GM04504 (cell line): ENCODE measurements around the gene PHF21B.
"Not testable (repeated sequence)": the region's sequence is repeated elsewhere in the genome, so short reads cannot be mapped to it uniquely, and the experiment has no call there.

ENCODE experiments used
- DNase-seq: peaks from one replicate; pipeline ENCODE4 v3.0.0-alpha.2; 2012; ENCODE audit warnings: low read depth

PHF21B gene

DNA sequence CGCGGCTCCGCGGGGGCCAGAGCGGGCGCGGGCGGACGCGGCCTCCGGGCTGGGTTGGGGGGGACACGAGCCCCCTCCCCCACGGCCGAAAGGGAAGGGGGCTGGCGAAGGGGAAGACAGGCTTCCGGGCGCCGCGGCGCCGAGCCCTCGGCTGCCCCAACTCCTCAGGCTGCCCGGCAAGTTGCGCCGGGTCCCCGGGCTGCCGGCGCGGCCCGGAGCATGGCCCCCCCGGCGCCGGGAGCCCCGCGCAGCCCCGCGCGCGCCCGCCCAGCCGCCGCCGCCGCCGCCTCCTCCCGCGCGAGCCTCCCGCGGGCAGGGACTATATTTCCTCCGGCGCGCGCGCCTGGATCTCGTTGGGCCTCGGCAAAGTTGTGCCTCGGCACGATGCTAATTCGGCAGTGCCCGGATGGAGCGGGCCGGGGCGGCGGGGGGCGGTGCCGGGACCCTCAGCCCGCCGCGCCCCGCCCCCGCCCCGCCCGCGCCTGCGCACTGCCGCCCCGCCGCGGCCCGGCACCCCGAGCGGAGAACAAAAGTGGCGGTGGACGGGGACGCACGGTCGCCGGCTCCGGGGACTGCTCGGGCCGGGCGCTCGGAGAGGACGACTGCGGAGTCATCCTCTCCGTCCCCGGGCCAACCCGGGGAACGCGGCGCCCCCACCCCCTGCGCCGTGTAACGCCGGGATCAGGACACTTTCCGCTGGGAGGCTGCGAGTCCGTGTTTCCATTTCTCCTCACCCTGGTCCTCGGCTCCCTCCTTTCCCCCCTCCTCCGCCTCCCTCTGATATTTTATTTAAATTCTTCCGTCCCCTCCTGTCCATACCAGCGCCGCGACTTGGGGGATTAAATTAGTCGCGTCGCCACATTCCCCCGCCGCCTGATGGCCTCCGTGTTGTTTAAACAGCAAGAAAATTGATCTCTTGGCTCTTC, at the start of gene PHF21B:
Gene PHF21B, minus strand, starts transcription at position 400 of the 926 bp plus-strand sequence. CDS start 456 bp downstream, outside the sequence.
- no peak for DNase-seq

DNA sequence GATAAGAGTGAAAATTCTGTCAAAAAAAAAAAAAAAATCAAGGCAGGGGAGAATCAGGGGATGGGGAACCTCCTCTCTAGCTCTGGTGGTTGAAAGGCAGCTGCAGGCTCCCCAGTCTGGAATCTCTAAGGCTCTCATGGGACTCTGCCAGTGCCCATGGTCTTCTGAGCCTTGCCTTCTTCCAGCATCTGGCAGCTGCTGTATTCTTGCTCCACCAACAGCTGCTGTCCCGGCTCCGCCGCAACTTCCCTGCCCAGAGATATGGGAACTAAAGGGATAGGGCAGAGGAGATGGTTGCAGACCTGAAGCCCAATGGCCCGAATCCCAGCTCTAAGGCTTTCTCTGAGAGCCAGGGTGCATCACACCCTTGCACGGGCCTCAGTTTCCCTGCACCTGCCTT, 49.5 kb upstream of the PHF21B start:
- DNase-seq: no peak

DNA sequence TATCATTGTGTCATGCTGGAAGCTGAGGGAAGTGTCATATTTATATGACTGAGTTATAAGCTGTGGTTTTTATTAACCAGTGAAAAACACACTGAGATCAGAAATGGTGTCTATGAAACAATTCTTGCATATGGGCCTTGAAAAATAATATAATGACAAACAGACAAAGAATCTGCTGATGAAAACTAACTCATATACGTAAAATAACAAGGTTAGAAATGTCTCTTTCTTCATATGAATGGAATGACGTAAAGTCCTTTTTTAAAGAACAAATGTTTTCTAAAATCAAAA, 48.8 kb upstream of the PHF21B start:
- DNase-seq: no peak

DNA sequence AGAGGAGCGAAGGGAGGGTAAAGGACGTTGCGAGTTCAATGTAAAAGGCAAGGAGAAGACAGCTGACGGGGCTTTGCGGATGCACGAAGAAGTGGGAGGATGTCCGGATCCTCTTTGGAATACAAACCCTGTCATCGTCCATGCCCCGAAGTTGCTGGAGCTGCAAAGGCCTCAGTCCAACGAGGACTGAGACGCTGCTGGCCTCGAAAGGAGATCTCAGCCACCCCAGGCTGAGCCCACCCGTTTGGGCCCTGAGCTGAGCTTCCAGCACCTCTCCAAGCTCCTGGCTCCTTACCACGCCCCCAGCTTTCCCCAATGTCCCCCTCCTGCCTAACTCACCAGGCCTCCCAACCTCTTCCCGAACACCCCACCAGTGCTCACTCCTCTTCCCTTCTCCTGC, 46.1 kb upstream of the PHF21B start:
- DNase-seq: no peak

DNA sequence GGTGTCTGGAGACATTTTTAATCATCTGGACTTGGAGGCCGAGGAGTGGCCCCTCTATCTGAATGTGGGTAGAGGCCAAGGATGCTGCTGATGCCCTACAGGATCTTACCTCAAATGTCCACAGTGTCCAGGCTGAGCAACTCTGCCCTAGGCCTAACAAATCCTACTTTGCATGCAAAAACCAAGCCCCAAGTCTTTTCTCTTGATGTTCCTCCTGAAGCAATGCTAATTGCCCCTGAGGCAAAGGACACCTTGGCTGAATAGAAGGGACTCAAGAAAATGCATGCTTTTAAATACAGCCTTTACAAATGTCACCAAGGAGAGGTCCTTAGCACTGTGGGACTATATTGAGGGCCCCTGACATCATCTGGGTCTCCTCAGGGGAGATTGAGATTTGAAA, 43.8 kb upstream of the PHF21B start:
- no peak for DNase-seq

DNA sequence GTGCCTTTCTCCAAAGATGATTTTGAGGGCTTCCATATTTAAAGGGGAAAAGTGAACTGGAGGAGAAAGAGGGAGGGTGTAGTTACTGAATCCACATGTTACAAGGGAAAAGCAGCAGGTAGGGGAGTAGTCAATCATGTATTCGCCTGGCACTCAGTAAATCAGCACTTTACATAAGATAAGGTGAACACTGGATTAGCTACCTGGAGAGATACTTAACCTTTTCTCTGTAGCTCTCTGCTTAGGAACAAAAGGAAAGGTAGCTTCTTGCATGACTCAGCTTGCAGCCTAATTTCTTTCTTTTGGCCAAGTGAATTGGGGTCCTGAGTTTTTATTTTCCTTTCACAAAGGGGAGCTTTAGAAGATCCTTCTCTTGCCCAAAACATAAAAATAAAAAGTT, 43.3 kb upstream of the PHF21B start:
- no peak for DNase-seq

DNA sequence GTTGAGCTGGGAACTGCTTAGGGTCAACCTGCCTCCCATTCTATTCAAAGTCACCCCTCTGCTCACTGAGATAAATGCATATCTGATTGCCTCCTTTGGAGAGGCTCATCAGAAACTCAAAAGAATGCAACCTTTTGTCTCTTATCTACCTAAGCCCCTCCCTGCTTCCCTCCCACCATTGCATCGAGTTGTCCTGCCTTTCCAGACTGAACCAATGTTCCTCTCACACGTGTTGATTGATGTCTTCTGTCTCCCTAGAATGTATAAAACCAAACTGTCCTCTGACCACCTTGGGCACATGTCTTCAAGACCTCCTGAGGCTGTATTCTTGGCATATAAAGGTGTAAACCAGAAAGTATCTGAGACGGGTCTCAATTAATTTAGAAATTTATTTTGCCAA, 42.9 kb upstream of the PHF21B start:
- DNase-seq: not testable (repeated sequence)

DNA sequence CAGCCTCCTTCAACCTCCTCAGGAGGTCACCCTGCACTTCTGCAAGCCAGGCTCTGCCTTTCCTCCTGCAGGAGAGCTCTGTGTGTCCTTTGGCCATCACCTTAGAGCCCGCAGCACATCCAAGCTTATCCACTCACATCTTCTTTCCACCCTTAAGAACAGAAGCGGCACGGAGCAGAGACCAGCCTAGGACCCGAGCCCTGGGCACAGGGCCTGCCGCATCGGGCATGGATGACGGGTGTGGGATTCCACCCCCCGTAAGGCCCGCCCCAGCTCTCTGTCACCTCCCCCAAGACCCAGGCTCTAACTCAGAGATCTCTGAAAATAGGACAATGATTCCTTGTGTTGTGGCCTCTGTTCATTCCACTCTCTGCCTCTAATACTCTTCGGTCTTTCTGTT, 42.1 kb upstream of the PHF21B start:
- DNase-seq: no peak

DNA sequence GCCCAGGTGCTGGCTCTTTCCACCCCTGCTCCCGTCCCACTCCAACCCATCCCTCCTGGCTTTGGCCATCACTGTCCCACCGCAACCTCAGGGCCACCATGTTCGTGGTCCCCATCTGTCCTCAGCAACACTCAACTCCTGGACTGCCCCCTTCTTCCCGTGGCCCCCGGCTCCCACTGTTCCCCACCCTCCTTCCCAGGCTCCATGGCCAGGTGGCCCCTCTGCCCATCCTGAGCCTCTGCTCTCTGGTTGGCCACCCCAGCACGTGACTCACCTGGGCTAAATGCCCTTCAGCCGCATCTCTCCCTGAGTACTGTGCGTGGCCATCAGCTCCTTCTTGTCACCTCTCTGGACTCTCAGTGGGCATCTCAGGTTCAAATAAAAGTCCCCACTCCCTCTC, 41.6 kb upstream of the PHF21B start:
- no peak for DNase-seq

DNA sequence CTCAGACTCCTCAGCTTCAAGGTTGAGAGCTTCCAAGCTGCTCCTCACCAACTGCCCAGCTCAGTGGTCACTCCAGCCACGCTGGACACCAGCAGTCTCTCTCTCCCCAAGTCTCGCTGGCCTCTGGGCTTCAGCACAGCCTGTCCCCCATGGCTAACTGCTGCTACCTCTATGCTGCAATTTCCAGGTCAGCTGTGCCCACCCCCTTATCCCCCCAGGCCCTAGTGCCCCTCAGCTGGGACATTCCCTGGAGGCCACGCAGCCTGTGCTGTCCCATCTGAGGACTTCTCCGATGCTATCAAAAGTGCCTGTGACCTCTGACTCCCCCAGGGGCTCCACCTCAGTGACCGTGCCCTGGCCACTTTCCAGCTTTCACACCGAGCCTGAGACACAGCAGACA, 37.5 kb upstream of the PHF21B start:
- DNase-seq: no peak

DNA sequence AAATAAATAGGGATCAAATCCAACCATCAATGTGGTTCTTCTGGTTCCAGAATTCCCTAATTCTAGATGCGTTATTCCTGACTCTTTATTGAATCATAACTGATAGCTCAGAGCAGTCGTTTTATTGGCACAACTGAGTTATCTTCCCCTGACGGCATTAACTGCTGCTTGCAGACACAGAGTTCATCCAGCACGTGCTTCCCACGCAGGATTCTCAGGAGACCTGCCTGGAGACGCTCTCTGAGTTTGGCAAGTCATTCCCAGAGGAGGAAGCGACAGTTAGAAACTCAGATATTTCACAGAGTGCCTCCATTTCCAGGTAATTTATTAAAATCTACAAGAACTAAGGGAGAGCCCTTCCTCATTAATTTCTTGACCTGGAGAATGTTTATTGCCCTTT, 35.4 kb upstream of the PHF21B start:
- no peak for DNase-seq

DNA sequence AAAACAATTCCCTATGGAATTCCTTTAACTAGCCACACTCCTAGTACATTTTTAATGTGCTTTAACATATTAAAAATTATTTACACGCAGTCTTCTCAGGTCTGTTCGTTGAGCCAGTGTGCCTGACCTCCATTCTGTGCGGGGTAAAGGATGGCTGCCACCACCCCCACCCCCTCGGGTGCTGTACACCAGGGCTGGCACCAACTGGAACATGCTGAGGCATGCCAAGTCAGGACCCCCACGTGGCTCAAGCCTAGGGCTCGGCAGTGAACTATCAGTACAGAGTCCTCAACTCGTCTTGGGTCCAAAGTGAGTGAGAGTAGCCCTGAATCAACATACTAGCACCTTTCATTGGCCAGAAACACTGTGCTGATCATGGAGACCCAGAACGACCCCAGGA, 32.5 kb upstream of the PHF21B start:
- no peak for DNase-seq

DNA sequence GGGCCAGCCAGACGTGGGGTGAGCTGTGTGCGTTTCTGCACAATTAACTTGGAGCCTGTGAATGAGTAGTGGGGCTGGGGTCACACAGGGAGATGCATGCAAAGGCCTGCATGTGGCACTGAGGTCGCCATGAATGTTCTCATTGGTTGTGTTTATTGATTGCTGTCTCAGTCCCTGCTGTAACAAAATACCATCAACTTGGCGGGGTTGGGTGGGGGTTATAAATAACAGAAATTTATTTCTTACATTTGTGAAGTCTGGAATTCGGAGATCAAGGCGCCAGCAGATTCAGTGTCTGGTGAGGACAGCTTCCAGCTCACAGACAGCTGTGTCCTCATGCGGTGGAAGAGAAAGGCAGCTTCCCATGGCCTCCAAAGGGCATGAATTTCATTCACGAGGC, 29.3 kb upstream of the PHF21B start:
- no peak for DNase-seq

DNA sequence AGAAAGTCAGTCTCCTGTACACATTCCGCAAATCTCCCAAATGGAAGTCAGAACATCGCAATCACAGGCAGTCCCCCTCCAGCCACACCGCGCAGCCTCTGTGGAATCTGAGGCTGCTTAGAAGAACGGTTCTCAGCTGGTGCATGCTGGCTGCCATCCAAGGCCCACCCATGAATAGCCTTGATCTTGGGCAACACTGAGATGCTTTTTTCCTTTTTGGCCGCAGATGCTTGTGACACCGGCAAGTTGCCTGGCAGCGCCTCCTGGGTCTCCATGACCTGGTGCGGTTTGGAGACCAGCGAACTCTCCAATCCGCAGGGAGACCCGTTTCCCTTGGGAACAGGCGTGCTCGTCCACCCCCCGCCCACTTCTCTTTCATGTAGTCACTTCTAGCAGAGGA, 26.3 kb upstream of the PHF21B start:
- DNase-seq: no peak

DNA sequence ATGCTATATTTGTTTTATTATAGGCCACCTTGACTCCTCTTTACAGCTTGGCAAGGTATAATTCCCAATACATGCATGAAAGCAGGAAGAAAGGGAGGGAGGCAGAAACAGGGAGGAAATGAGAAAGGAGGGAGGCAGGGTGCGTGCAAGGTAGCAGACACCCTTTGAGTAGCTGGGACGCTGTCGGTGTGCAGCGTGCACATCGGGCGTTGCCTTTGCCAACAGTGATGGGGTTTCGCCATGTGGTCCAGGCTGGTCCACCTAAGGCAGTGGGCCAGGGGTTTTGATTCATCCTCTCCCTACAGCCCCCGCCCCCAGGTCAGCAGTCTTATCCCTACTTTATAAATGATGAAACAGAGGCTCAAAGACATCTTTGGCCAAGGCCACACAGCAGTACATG, 25.0 kb upstream of the PHF21B start:
- DNase-seq: no peak

DNA sequence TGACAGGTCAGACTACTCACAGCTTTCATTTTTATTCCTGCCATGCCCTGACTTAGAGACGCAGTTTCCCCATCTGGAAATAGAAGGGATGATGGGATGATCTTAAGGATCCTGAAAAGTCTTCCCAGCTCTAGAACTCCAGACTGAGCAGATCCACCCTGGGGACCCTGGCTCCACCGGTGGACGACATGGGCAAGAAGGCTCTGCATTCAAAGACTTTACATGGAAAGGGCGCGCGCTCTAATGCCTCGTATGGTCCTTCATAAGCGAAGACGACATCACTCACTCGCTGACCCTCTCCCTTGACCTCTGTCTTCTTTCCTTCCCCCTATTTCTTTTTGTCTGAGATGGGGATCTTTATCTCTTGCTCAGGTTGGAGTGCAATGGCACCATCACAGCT, 24.4 kb upstream of the PHF21B start:
- DNase-seq: no peak

DNA sequence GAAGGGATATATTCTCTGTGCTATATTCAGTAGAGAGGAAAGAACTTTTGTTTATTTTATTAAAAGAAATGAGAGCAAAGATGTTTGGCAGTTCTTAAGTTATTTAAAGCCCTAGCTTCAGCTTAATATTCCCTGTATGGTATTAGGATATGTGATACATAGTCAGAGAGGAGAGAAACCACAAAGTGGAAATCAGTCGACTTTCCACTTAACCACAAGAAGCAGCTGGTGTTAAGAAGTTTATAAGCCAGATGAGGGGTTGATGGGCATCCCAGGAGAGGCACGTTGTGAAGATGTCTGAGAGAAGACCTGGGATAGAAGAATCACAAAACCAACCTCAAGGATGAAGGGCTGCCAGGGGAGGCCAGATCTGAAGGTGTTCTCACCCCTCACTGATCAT, 23.3 kb upstream of the PHF21B start:
- no peak for DNase-seq

DNA sequence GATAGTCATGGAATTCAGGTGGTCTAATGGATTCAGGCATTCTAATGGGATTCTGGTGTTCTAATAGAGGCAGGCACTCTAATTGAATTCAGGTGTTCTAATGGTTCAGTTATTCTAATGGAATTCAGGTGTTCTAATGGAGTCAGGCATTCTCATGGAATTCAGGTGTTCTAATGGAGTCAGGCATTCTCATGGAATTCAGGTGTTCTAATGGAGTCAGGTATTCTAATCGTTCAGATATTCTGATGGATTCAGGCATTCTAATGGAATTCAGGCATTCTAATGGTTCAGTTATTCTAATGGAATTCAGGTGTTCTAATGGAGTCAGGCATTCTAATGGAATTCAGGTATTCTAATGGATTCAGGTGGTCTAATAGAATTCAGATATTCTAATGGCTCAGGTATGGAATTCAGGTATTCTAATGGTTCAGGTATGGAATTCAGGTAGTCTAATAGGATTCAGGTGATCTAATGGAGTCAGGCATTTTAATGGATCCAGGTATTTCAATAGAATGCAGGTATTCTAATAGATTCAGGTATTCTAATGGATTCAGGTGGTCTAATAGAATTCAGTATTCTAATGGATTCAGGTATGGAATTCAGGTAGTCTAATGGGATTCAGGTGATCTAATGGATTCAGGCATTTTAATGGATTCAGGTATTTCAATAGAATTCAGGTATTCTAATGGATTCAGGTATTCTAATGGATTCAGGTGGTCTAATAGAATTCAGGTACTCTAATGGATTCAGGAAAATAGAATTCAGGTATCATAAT, 22.0 kb upstream of the PHF21B start:
- DNase-seq: no peak

DNA sequence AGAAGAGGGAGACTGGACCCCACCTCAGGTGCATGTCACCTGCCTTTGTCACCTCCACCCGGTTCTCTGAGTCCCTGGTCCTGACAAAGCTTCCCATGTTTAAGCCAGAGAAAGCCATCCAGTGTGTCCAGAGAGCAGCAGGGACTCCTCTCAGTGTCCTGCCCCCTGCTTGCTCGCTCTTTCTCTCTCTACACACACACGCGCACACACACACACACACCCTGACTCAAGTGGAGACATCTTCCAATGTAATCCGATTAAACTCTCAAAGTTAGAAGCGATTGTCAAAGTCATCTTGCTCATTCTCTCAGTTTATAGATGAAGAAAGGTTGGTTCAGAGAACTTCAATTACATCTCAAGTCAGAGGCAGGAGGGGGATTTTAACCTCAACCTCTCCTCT, 19.7 kb upstream of the PHF21B start:
- DNase-seq: no peak

DNA sequence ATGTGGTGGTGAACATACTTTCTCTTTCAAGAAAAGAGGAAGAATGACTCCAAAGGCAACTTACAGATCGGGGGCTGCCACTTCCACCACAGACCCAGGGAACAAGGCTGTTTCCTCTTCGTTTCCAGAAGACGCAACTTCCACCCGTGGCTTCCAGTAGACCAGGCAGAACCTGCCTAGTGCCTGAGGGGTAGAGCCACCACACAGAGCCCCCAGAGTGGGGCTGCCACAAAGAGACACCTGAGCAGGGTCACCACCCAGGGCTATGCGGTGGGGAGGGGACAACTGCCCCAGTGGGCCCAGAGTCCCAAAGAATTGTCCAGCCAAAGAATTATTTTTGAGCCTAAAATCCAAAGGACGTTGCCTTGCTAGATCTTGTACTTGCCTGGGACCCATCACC, 16.7 kb upstream of the PHF21B start:
- DNase-seq: no peak

DNA sequence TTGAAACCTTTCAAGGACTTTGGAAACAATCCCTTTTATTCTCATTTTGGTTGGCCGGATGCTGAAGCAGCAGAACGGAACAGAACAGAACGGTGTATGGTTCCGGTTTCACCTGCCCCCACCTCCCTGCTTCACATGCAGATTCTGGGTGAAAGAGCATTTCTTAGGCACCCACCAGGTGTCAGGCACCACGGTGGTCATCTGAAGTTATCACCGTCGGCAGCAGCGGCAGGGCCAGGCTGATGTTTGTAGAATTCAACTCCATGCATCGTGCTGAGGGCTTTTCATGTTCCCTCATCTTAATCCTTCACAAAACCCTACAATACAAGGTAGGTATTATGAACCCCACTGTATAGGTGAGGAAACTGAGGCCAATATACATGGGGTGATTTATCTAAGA, 13.6 kb upstream of the PHF21B start:
- DNase-seq: no peak

DNA sequence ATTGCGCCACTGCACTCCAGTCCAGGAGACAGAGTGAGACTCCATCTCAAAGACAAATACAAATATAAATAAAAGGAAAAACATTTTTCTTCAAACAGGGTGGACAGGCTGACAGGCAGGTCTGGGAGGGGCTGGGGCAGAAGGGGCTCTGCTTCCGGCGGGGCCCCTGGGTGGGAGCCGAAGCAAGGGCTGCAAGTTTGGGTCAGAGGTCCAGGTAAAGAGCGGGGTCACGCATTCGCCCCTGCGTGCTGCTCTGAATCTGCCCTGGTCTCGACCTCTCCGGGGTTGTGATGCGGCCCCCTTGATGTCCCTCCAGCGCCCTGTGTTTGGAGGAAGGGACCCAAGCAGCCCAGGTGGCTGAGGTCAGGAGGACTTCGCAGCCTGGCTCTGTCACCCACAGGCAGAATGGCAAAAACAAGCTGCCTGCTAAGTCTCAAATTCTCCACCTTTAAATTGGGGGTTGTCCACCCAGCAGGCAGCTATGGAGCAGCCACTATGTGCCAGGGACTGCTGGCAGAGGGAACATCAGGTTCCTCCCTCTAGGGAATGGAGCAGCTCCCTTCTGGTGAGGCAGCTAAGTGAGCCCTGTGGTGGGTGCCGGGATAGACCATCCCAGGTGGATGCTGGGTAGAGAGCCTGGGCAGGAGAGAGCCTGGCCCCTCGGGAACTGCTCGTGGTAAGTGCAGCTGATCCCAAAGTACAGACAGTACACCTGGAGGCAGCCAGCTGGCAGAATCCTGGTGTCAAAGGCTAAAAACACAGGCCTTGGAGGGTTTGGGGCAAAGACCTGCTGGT, 10.3 kb upstream of the PHF21B start:
- no peak for DNase-seq

DNA sequence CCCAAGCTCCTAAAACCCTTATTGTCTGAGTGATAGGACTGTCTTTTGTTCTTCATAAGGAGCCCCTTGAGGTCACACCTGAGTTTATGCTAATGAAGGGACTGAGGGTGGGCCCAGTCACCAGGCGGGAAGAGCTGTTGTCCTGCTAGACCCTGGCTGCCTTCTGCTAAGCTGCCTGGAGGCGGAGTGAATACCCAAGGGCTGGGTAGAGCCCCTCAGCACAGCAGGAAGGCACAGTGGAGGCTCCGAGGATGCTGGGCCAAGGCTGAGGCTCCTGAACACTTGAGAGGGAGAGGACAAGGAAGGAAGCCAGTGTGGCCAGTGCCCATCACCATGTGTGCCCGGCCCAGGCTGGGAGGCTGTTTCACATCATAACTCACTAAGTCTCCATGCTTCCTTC, 4.8 kb upstream of the PHF21B start:
- no peak for DNase-seq
